HG03565 (cell line): ENCODE results near the gene TTC31.
"Not testable (repeated sequence)": the region's sequence is repeated elsewhere in the genome, so short reads cannot be mapped to it uniquely, and the experiment has no call there.

Experiments
- ATAC-seq: cut with Tn5 transposase; IDR thresholded peaks from one replicate; pipeline ENCODE4 v1.9.1; 2021; ENCODE audit warnings: mild to moderate bottlenecking, moderate library complexity; ENCODE audit not compliant: unreplicated experiment

TTC31 gene

DNA sequence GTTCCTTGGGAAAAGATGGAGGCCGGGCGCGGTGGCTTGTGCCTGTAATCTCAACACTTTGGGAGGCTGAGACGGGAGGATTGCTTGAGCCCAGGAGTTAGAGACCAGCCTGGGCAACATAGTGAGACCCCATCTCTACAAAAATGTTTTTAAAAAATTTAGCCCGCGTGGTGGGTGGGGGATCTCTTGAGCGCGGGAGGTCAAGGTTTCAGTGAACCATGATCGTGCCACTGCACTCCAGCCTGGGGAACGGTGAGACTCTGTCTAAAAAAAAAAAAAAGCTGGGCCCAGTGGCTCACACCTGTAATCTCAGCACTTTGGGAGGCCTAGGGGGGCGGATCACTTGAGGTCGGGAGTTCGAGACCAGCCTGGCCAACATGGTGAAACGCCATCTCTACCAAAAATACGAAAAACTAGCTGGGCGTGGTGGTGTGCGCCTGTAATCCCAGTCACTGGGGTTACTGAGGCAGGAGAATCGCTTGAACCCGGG lies 839 bp downstream of the TTC31 start:
- not testable (repeated sequence) for ATAC-seq

DNA sequence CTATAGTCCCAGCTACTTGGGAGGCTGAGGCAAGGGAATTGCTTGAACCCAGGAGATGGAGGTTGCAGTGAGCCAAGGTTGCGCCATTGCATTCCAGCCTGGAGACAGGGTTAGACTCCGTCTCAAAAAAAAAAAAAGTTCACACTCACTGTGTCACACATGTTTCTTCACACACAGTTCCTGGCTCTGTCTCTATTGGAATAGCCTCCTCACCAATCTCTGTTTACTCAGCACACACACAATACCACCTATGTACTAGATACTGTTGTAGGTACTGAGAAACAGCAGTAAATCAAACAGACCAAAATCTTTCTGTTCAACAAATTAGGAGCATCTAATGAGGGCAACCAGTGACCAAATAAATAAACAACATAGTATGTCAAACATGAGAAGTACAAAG lies 3.3 kb downstream of the TTC31 start:
- no peak for ATAC-seq

GRCh38 chr2:74488643-74489481 lies 6.0 kb downstream of the TTC31 start:
- no peak for ATAC-seq

DNA sequence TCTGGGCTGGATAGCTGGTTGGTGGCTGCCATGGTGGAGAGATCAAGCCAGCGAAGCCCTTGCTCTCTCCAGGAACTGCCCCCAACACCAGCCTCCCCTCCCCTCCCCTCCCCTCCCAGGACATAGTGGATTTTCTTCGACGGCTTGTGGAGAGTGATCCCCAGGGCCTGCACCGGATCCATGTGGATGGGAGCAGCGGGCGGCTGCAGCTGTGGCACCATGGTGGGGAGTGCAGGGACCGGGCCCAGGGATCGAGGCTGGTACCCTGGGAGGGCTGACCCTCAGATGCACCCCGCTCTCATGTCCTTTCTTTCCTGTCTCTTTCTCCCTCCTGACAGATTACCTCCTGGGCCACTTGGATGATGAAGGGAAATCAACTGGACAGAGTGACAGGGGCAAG lies 7.0 kb downstream of the TTC31 start:
- ATAC-seq, result no peak

GRCh38 chr2:74491648-74492544 lies 9.0 kb downstream of the TTC31 start:
- no peak for ATAC-seq

DNA sequence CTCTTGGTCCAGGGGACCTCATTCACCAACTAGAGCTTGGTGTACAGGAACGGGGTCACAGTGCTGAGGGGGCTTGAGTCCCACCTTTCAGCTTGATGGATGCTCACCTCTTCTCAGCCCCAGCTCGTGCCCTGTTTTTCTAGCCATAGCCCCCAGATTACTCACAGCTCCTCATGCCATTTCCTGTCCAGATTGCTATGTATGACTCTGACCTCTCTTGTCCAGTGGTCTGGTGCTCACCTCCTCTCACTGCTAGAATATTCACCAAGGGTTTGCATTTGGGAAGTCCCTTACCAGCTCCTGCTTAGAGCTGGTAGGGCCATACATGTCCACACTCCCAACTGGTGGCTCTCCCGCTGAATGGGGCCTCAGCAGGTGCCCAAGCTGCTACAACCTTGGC lies 10.7 kb downstream of the TTC31 start:
- no peak for ATAC-seq

GRCh38 chr2:74495440-74495839 lies 12.6 kb downstream of the TTC31 start:
- no peak for ATAC-seq

DNA sequence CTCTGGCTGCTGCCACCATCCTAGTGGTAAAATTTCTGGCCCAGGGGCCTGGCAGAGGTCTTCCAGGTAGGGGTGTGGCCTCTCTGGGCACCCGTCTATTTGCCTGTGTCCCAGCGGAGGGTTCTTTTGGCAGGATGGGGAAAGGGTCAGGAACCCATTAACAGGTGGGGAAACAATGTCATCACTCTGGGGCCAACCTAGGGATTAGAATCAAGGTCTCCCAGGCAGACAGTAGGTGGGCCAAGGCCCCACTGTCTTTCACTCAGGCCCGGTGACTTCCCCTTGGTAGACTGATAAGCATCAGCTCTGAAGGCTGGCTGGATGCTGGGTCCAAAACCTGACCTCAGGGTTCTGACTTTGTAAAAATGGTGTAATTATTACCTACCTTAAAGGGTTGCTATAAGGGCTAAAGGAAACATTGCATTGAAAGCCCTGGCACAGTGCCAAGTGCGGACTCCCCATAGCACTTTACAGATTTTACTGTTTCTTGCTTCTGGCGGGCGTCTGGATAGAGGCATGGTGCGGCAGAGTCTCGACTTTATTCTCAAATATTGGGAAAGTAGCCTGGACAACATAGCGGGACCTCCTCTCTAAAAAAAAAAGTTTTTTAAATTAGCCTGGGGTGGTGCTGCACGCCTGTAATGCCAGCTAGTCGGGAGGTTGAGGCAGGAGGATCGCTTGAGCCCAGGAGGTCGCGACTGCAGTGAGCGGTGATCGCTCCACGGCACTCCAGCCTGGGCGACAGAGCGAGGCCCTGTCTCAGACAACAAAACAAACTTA lies 14.3 kb downstream of the TTC31 start:
- ATAC-seq, result no peak

DNA sequence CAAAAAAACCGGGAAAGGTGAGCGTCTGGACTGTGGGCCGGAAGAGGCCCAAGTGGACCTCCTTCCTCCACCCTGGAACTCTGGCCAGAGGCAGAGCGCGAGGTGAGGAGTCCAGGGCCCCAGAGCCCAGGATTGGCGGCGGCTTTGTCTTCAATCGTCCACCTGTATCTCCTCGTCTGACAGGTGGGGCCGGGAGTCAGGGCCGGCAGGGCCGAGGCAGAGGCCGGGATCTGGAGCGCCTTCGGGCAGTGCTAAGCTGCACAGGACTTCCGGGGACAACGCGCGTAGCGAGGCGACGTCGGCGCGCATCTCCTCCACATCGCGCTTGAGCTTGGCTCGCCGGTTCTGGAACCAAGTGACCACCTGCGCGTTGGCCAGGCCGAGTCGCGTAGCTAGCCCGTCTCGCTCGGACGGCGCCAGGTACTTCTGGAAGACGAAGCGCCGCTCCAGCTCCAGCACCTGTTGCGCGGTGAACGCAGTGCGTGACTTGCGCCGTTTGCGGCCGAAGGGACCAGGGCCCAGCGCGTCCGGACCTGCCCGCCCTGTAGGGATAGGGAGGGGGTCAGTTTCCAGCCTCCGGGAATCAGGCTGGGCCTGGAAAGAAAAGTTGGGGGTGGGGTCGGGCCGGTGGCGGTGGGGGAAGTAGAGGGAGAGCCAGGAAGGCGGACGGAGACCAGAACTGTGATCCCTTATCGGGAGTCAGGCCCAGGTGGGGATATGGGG lies 15.1 kb downstream of the TTC31 start:
- ATAC-seq, result no peak

GRCh38 chr2:74498500-74499266 lies 15.8 kb downstream of the TTC31 start:
- ATAC-seq, result no peak

GRCh38 chr2:74499267-74499939 lies 16.5 kb downstream of the TTC31 start, which contains the start of gene LBX2:
Gene LBX2 (minus strand): TSS chr2:74499603. CDS start chr2:74499537, 66 bp downstream.
- ATAC-seq, result no peak

DNA sequence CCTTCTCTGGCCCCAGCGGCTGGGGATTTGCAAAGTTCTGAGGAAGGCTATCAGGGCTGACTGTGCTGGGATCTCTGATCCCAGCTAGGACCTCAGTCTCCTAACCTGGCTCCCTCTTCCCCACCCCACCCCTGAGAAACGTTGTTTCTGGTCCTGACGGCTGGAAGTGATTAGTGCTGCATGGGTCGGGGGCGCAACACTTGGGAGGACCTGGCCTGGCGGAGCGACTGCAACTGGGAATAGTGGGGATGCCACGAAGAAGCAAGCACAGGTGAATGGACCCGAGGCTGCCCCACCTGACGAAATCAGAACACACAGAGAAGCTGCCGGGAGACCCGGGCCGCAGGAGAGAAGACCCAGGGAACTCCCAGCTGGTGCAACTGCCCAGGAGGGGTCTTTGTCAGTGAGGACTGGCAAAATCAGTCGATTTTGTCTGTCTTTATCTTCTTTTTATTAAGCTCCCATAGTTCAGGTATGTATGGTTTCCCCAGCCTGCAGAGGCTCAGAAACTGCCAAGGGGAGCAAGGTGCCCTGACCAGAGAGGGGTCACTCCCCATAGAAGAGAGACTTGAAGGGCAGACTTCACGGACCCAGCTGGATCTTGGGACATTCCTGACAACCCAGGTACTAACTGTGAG lies 17.2 kb downstream of the TTC31 start:
- ATAC-seq, result no peak

GRCh38 chr2:74500578-74500946 lies 17.7 kb downstream of the TTC31 start:
- no peak for ATAC-seq

- ATAC-seq, result no peak
Measured at GRCh38 chr2:74501335-74502071, 18.6 kb downstream of the TTC31 start.

GRCh38 chr2:74502147-74502719 lies 19.4 kb downstream of the TTC31 start:
- no peak for ATAC-seq

GRCh38 chr2:74502720-74503505 lies 20.0 kb downstream of the TTC31 start:
- ATAC-seq, result peak; percentile 27
